ENCODE results near the gene CDON. TPM values are rescaled to one million over a fixed set of nuclear protein-coding genes. Genes with fewer than 3 reads are reported as not detected.

The CDON gene
- total and polyA plus RNA-seq, 2 of the 13 experiments (the other 11 are each of a cell fraction or from before 2014, with no cell fraction given), result 9.6 to 12.8 TPM

DNA sequence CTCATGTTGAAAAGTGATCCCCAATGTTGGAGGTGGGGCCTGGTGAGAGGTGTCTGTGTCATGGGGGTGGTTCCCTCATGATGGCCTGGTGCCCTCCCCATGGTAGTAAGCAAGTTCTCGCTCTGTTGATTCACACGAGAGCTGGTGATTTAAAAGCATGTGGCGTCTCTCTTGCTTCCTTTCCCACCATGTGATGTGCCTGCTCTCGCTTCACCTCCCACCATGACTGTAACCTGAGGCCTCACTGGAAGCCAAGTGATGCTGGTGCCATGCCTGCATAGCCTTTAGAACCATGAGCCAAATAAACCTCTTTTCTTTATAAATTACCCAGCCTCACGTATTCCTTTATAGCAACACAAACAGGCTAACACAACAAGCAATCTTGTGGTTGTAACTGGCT lies 64.4 kb downstream of the CDON start (continued):
- TF ChIP-seq, protein P1, sequence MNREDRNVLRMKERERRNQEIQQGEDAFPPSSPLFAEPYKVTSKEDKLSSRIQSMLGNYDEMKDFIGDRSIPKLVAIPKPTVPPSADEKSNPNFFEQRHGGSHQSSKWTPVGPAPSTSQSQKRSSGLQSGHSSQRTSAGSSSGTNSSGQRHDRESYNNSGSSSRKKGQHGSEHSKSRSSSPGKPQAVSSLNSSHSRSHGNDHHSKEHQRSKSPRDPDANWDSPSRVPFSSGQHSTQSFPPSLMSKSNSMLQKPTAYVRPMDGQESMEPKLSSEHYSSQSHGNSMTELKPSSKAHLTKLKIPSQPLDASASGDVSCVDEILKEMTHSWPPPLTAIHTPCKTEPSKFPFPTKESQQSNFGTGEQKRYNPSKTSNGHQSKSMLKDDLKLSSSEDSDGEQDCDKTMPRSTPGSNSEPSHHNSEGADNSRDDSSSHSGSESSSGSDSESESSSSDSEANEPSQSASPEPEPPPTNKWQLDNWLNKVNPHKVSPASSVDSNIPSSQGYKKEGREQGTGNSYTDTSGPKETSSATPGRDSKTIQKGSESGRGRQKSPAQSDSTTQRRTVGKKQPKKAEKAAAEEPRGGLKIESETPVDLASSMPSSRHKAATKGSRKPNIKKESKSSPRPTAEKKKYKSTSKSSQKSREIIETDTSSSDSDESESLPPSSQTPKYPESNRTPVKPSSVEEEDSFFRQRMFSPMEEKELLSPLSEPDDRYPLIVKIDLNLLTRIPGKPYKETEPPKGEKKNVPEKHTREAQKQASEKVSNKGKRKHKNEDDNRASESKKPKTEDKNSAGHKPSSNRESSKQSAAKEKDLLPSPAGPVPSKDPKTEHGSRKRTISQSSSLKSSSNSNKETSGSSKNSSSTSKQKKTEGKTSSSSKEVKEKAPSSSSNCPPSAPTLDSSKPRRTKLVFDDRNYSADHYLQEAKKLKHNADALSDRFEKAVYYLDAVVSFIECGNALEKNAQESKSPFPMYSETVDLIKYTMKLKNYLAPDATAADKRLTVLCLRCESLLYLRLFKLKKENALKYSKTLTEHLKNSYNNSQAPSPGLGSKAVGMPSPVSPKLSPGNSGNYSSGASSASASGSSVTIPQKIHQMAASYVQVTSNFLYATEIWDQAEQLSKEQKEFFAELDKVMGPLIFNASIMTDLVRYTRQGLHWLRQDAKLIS (CRISPR knock-in tag; IDR thresholded peaks at IDR 0.05), result no peak
- TF ChIP-seq KLF6 (CRISPR knock-in tag; IDR thresholded peaks at IDR 0.05), result no peak
- TF ChIP-seq HDAC6 (IDR thresholded peaks at IDR 0.05; ENCODE audit: low read depth, low read length), result no peak
- no peak for TF ChIP-seq ERF (CRISPR knock-in tag; IDR thresholded peaks at IDR 0.05)
- no peak for TF ChIP-seq ZC3H4 (CRISPR knock-in tag; IDR thresholded peaks at IDR 0.05; ENCODE audit: borderline replicate concordance)
- TF ChIP-seq TBP (CRISPR knock-in tag; IDR thresholded peaks at IDR 0.05), result no peak
- TF ChIP-seq ZNF136 (CRISPR knock-in tag; IDR thresholded peaks at IDR 0.05; ENCODE audit: low read depth), result no peak
- TF ChIP-seq, protein P2, sequence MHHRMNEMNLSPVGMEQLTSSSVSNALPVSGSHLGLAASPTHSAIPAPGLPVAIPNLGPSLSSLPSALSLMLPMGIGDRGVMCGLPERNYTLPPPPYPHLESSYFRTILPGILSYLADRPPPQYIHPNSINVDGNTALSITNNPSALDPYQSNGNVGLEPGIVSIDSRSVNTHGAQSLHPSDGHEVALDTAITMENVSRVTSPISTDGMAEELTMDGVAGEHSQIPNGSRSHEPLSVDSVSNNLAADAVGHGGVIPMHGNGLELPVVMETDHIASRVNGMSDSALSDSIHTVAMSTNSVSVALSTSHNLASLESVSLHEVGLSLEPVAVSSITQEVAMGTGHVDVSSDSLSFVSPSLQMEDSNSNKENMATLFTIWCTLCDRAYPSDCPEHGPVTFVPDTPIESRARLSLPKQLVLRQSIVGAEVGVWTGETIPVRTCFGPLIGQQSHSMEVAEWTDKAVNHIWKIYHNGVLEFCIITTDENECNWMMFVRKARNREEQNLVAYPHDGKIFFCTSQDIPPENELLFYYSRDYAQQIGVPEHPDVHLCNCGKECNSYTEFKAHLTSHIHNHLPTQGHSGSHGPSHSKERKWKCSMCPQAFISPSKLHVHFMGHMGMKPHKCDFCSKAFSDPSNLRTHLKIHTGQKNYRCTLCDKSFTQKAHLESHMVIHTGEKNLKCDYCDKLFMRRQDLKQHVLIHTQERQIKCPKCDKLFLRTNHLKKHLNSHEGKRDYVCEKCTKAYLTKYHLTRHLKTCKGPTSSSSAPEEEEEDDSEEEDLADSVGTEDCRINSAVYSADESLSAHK (CRISPR knock-in tag; IDR thresholded peaks at IDR 0.05; ENCODE audit: borderline replicate concordance), result no peak
- TF ChIP-seq HNRNPH1 (optimal IDR thresholded peaks at IDR 0.05; ENCODE audit: low read depth, low read length), result no peak
- TF ChIP-seq SP2 (CRISPR knock-in tag; IDR thresholded peaks at IDR 0.05), result no peak

All from HepG2 (cell line).